Fibroblast of the aortic adventitia (primary cell): Measurements from ENCODE around the gene PCBD2. TPM values are rescaled to one million over a fixed set of nuclear protein-coding genes. Genes with fewer than 3 reads are reported as not detected.

ENCODE experiments used
- DNase-seq: peaks from one replicate; pipeline ENCODE4 v3.0.0-alpha.2; 2010; ENCODE audit warnings: low read depth
- H3K4me3 ChIP-seq: 2 replicates; pipeline ENCODE4 v1.5.1; 2011; ENCODE audit warnings: low read depth, mild to moderate bottlenecking, control low read depth, low read length, moderate library complexity
- CTCF ChIP-seq: IDR thresholded peaks from 2 replicates; pipeline ENCODE4 v1.5.1; 2011; ENCODE audit warnings: mild to moderate bottlenecking, low read length, control low read depth, inconsistent platforms; ENCODE audit not compliant: insufficient read depth
- small RNA-seq: library from RNA; depleted of rRNA; stranded (forward); fragments of <200 nt; gene quantifications from one replicate; pipeline ENCODE3, GENCODE V24; 2012
- total RNA-seq: library from RNA; depleted of rRNA; stranded (reverse); fragments of >200 nt; gene quantifications from 2 replicates; pipeline ENCODE4 v1.2.3, GENCODE V29; 2012; ENCODE audit warnings: low replicate concordance

The PCBD2 gene
- total RNA-seq, 1 donor: 8.9 TPM

- DNase-seq: no peak
- TF ChIP-seq CTCF: no peak
- no peak overlapping the region for H3K4me3 ChIP-seq
Observed at GRCh38 chr5:135011355-135012032, 106.6 kb downstream of the PCBD2 start.

GRCh38 chr5:135012033-135012588 is 107.2 kb downstream of the PCBD2 start:
- H3K4me3 ChIP-seq: no peak overlapping the region
- DNase-seq: no peak
- no peak for TF ChIP-seq CTCF

Small RNA genes lying within 50 kb of the gene (small RNA-seq; reads per million reads assigned to genes)
- not detected for gene MIR4461
- not detected for gene MTND3P25
- not detected for gene MTND4LP30

Other genes starting within 250 kb of the PCBD2 start
- gene CAMLG, start 166.6 kb upstream of the PCBD2 start, total RNA-seq: 42.4 and 51.2 TPM in 2 replicates
- 30.5 and 69.7 TPM in 2 replicates for gene DDX46, start 146.4 kb upstream of the PCBD2 start, total RNA-seq
- 18.7 and 61.5 TPM in 2 replicates for gene C5orf24, start 59.2 kb upstream of the PCBD2 start, total RNA-seq
- gene TXNDC15, start 30.8 kb upstream of the PCBD2 start, total RNA-seq: 39.9 and 85.9 TPM in 2 replicates
- 0.09 TPM in 1 of 2 replicates, not detected in the other for gene CATSPER3, start 62.8 kb downstream of the PCBD2 start, total RNA-seq
- gene PITX1, start 129.1 kb downstream of the PCBD2 start, total RNA-seq: 1.5 TPM in 1 of 2 replicates, not detected in the other